H9 (cell line): ENCODE data around the gene ABI3. TPM values are rescaled to one million over a fixed set of nuclear protein-coding genes. Genes with fewer than 3 reads are reported as not detected.
"Not testable (repeated sequence)": the region's sequence is repeated elsewhere in the genome, so short reads cannot be mapped to it uniquely, and the experiment has no call there.

Experiments used
- DNase-seq: peaks from one replicate; pipeline ENCODE4 v3.0.0-alpha.2; 2017
- H2AFZ ChIP-seq: one replicate; pipeline ENCODE4 v1.6.1; 2013; ENCODE audit warnings: mild to moderate bottlenecking, low read length, control low read depth, moderate library complexity
- H2AK5ac ChIP-seq: 2 replicates; pipeline ENCODE4 v1.6.1; 2013; ENCODE audit warnings: low read length, control low read depth, mixed read lengths; ENCODE audit not compliant: insufficient read length
- H2BK120ac ChIP-seq: one replicate; pipeline ENCODE4 v1.6.1; 2013; ENCODE audit warnings: low read depth, mild to moderate bottlenecking, low read length, control low read depth, inconsistent platforms; ENCODE audit not compliant: poor library complexity, severe bottlenecking
- H2BK12ac ChIP-seq: 2 replicates; pipeline ENCODE4 v1.6.1; 2013; ENCODE audit warnings: low read length, control low read depth, mixed read lengths, low read depth; ENCODE audit not compliant: insufficient read length
- H2BK15ac ChIP-seq: 2 replicates; pipeline ENCODE4 v1.6.1; 2013; ENCODE audit warnings: low read depth, low read length, control low read depth
- H2BK20ac ChIP-seq: one replicate; pipeline ENCODE4 v1.6.1; 2013; ENCODE audit warnings: low read depth, mild to moderate bottlenecking, low read length, control low read depth, inconsistent platforms; ENCODE audit not compliant: poor library complexity, severe bottlenecking
- H2BK5ac ChIP-seq: 2 replicates; pipeline ENCODE4 v1.6.1; 2013; ENCODE audit warnings: low read length, control low read depth, mixed read lengths; ENCODE audit not compliant: insufficient read length
- H3K14ac ChIP-seq: 2 replicates; pipeline ENCODE4 v1.6.1; 2013; ENCODE audit warnings: low read length, control low read depth; ENCODE audit not compliant: insufficient read depth
- H3K18ac ChIP-seq: 2 replicates; pipeline ENCODE4 v1.6.1; 2013; ENCODE audit warnings: low read depth, mild to moderate bottlenecking, mixed read lengths, low read length, control low read depth; ENCODE audit not compliant: insufficient read length
- H3K23ac ChIP-seq: 2 replicates; pipeline ENCODE4 v1.6.1; 2013; ENCODE audit warnings: low read length, control low read depth, mixed read lengths, low read depth; ENCODE audit not compliant: insufficient read length
- H3K23me2 ChIP-seq: 2 replicates; pipeline ENCODE4 v1.6.1; 2013; ENCODE audit warnings: low read depth, mild to moderate bottlenecking, mixed read lengths, low read length, control low read depth; ENCODE audit not compliant: insufficient read length, poor library complexity, severe bottlenecking
- H3K27ac ChIP-seq: 2 replicates; pipeline ENCODE4 v1.5.1; 2013; ENCODE audit warnings: low read length, control low read depth, mixed read lengths, low read depth; ENCODE audit not compliant: insufficient read length
- H3K27me3 ChIP-seq: 2 replicates; pipeline ENCODE4 v1.6.1; 2013; ENCODE audit warnings: low read length, control low read depth, inconsistent platforms; ENCODE audit not compliant: insufficient read depth
- H3K4ac ChIP-seq: 2 replicates; pipeline ENCODE4 v1.6.1; 2013; ENCODE audit warnings: low read depth, mild to moderate bottlenecking, control low read depth, inconsistent platforms, low read length, moderate library complexity
- H3K4me1 ChIP-seq: 2 replicates; pipeline ENCODE4 v1.6.1; 2013; ENCODE audit warnings: low read length, control low read depth, inconsistent platforms; ENCODE audit not compliant: insufficient read depth
- H3K4me2 ChIP-seq: 2 replicates; pipeline ENCODE4 v1.6.1; 2013; ENCODE audit warnings: low read length, control low read depth, mixed read lengths; ENCODE audit not compliant: insufficient read length, insufficient read depth
- H3K56ac ChIP-seq: 2 replicates; pipeline ENCODE4 v1.6.1; 2013; ENCODE audit warnings: low read depth, mild to moderate bottlenecking, mixed read lengths, low read length, control low read depth; ENCODE audit not compliant: insufficient read length
- H3K79me1 ChIP-seq: 2 replicates; pipeline ENCODE4 v1.6.1; 2013; ENCODE audit warnings: low read depth, mild to moderate bottlenecking, moderate library complexity, low read length, control low read depth, inconsistent platforms; ENCODE audit not compliant: insufficient read depth, poor library complexity, severe bottlenecking
- H3K79me2 ChIP-seq: 2 replicates; pipeline ENCODE4 v1.6.1; 2013; ENCODE audit warnings: low read length, control low read depth, inconsistent platforms; ENCODE audit not compliant: insufficient read depth
- H3K9ac ChIP-seq: 2 replicates; pipeline ENCODE4 v1.6.1; 2013; ENCODE audit warnings: low read length, control low read depth, mixed read lengths; ENCODE audit not compliant: insufficient read length; ENCODE audit errors: extremely low read depth
- H3K9me3 ChIP-seq: one replicate; pipeline ENCODE4 v1.6.1; 2013; ENCODE audit warnings: low read depth, low read length, inconsistent platforms; ENCODE audit not compliant: control insufficient read depth
- H3T11ph ChIP-seq: one replicate; pipeline ENCODE4 v1.6.1; 2013; ENCODE audit warnings: mild to moderate bottlenecking, low read length, control low read depth, inconsistent platforms
- H4K20me1 ChIP-seq: one replicate; pipeline ENCODE4 v1.6.1; 2013; ENCODE audit not compliant: control insufficient read depth, insufficient read length, insufficient read depth
- H4K5ac ChIP-seq: 2 replicates; pipeline ENCODE4 v1.6.1; 2013; ENCODE audit warnings: low read depth, mild to moderate bottlenecking, mixed read lengths, low read length, control low read depth; ENCODE audit not compliant: insufficient read length
- H4K8ac ChIP-seq: replicated peaks from 2 replicates; pipeline ENCODE4 v1.6.1; 2013; ENCODE audit warnings: low read length, control low read depth, mixed read lengths, low read depth; ENCODE audit not compliant: insufficient read length
- H4K91ac ChIP-seq: 2 replicates; pipeline ENCODE4 v1.6.1; 2013; ENCODE audit warnings: low read depth, mild to moderate bottlenecking, moderate library complexity, mixed read lengths, low read length, control low read depth; ENCODE audit not compliant: insufficient read length
- H3K27ac Mint-ChIP-seq, 3 experiments: 2 replicates in 2 of 3; 3 replicates in 1 of 3; pipeline ENCODE4 v1.8.0; 2020 to 2021; ENCODE audit warnings: mixed read lengths in 3 of 3, mild to moderate bottlenecking in 1 of 3, moderate library complexity in 1 of 3
- H3K27me3 Mint-ChIP-seq: 2 replicates; pipeline ENCODE4 v1.8.0; 2021; ENCODE audit warnings: low read depth, mild to moderate bottlenecking, moderate library complexity, mixed read lengths
- H3K36me3 Mint-ChIP-seq, 3 experiments: 2 replicates in 2 of 3; 3 replicates in 1 of 3; pipeline ENCODE4 v1.8.0; 2020 to 2021; ENCODE audit warnings: low read depth in 3 of 3, mixed read lengths in 3 of 3; ENCODE audit not compliant: insufficient read depth in 1 of 3
- H3K4me1 Mint-ChIP-seq, 2 experiments: 2 replicates each; pipeline ENCODE4 v1.8.0; 2020; ENCODE audit warnings: mixed read lengths in 2 of 2
- H3K4me3 Mint-ChIP-seq, 2 experiments: 2 replicates in 1 of 2; 3 replicates in 1 of 2; pipeline ENCODE4 v1.8.0; 2020 to 2021; ENCODE audit warnings: mild to moderate bottlenecking in 2 of 2, mixed read lengths in 2 of 2, moderate library complexity in 1 of 2
- H3K9me3 Mint-ChIP-seq, 2 experiments: 2 replicates in 1 of 2; 3 replicates in 1 of 2; pipeline ENCODE4 v1.8.0; 2020; ENCODE audit warnings: mild to moderate bottlenecking in 2 of 2, mixed read lengths in 2 of 2, moderate library complexity in 1 of 2
- CTCF ChIP-seq: fragments of 200-600 bp; sonication (generic); conservative IDR thresholded peaks from 3 replicates; pipeline ENCODE4 v1.8.0; 2021; ENCODE audit warnings: antibody characterized with exemption, mild to moderate bottlenecking
- WGBS: extraction: QIAGEN DNeasy Blood & Tissue Kit; methylation state at CpG from one replicate; pipeline ENCODE4 v1.1.7; 2013; ENCODE audit warnings: missing lambda C conversion rate, low lambda C conversion rate, mixed read lengths; ENCODE audit not compliant: insufficient read length; ENCODE audit errors: extremely low coverage; 5-methylcytosine and 5-hydroxymethylcytosine counted together
- total RNA-seq: library from RNA; stranded (reverse); gene quantifications from 2 replicates; pipeline ENCODE4 v1.2.1, GENCODE V29; 2021

The ABI3 gene
- total RNA-seq, 1 experiment from 2014 or later: 2.1 TPM

- H3K27me3 ChIP-seq, H3K4ac ChIP-seq, H3K9ac ChIP-seq, H3K4me1 ChIP-seq, H4K5ac ChIP-seq, H2BK5ac ChIP-seq, H3K9me3 ChIP-seq, H4K8ac ChIP-seq, H3K23ac ChIP-seq, H3K14ac ChIP-seq, H3K27ac ChIP-seq, H3K79me2 ChIP-seq, H2BK20ac ChIP-seq, H3K36me3 Mint-ChIP-seq, DNase-seq, H2AFZ ChIP-seq, H3K9me3 Mint-ChIP-seq, H3T11ph ChIP-seq, H2BK120ac ChIP-seq, H3K4me1 Mint-ChIP-seq, H2BK12ac ChIP-seq, H3K23me2 ChIP-seq, H3K4me2 ChIP-seq, H3K79me1 ChIP-seq, H3K56ac ChIP-seq, H3K27ac Mint-ChIP-seq, H4K91ac ChIP-seq, H3K18ac ChIP-seq, H2BK15ac ChIP-seq, H4K20me1 ChIP-seq, H2AK5ac ChIP-seq: not testable (repeated sequence)
- TF ChIP-seq CTCF: peak; percentile 46
- WGBS: no CpG with 5 or more reads among the region's 9 CpGs
- Mint-ChIP-seq H3K4me3 (peak overlapping the region in 1 of 2 experiments; percentile 77; a peak in 2 of 5 replicates), H3K27me3 (peaks cover 30% of the 10 kb centered on the region)
Measured at GRCh38 chr17:49261540-49261939, 51.0 kb downstream of the ABI3 start.
